Heart left ventricle (tissue), 13 donors: ENCODE results near the gene FMO1.

Source experiments
- POLR2A ChIP-seq, 2 donors: fragments of 450-650 bp; IDR thresholded peaks; one replicate each; pipeline ENCODE4 v1.6.1; 2017; ENCODE audit warnings: antibody characterized with exemption in 2 of 2, mild to moderate bottlenecking in 2 of 2, moderate library complexity in 2 of 2
- TF ChIP-seq, protein P1 (sequence below), 12 donors: fragments of 200-600 bp; sonication (generic) in 4 of 12; IDR thresholded peaks; one replicate each; pipeline versions ENCODE4 v1.5.0 to v1.8.0; 2018 to 2022; ENCODE audit warnings: antibody characterized with exemption in 12 of 12, mild to moderate bottlenecking in 5 of 12
- donor health status: ischemic (EF 13 %, LVEDD 7.1; RV severe dilation, severe dysfunction).
- donor health status: DM: no; HTN: yes; CAD: no.
- donor health status: DM: no; HTN: no; CAD: no.
- donor health status: ischemic (EF 25% LVEDD 6.9; RV normal size, moderate dysfunction).
- donor health status: ischemic (EF 25% LVEDD 5.7; RV mildly dilated, moderate dysfunction).
- donor health status: ischemic (EF 35%, LVEDD 5.7; RV mildly dilated, moderate dysfunction).
- donor health status: nonischemic (EF 11% LVEDD 7.7; RV severe dilation, severe dysfunction).
- donor health status: DM: yes; HTN: yes; CAD: no.
- donor health status: PGD.
- donor health status: ischemic (EF 29% LVEDD 5.4; RV normal size, mild dysfunction).
- donor health status: nonischemic (EF 23%, LVEDD 6.1; RV moderate dilation, normal function).

GRCh38 chr1:171258943-171259342 lies 10.6 kb downstream of the FMO1 start:
- TF ChIP-seq, protein P1, sequence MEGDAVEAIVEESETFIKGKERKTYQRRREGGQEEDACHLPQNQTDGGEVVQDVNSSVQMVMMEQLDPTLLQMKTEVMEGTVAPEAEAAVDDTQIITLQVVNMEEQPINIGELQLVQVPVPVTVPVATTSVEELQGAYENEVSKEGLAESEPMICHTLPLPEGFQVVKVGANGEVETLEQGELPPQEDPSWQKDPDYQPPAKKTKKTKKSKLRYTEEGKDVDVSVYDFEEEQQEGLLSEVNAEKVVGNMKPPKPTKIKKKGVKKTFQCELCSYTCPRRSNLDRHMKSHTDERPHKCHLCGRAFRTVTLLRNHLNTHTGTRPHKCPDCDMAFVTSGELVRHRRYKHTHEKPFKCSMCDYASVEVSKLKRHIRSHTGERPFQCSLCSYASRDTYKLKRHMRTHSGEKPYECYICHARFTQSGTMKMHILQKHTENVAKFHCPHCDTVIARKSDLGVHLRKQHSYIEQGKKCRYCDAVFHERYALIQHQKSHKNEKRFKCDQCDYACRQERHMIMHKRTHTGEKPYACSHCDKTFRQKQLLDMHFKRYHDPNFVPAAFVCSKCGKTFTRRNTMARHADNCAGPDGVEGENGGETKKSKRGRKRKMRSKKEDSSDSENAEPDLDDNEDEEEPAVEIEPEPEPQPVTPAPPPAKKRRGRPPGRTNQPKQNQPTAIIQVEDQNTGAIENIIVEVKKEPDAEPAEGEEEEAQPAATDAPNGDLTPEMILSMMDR (IDR thresholded peaks at IDR 0.05) = no peak
- no peak for TF ChIP-seq POLR2A (IDR thresholded peaks at IDR 0.05)
